Middle frontal gyrus (tissue), 1 donor: ENCODE measurements around the gene MASP1.

ENCODE experiments used
- DNase-seq: peaks from one replicate; pipeline ENCODE4 v3.0.0-alpha.2; 2015; ENCODE audit warnings: low spot score; ENCODE audit errors: extremely low spot score

Gene MASP1

GRCh38 chr3:187295316-187296034 is 3.9 kb upstream of the MASP1 start:
- no peak for DNase-seq

GRCh38 chr3:187293516-187294430 is 2.2 kb upstream of the MASP1 start:
- no peak for DNase-seq

DNA sequence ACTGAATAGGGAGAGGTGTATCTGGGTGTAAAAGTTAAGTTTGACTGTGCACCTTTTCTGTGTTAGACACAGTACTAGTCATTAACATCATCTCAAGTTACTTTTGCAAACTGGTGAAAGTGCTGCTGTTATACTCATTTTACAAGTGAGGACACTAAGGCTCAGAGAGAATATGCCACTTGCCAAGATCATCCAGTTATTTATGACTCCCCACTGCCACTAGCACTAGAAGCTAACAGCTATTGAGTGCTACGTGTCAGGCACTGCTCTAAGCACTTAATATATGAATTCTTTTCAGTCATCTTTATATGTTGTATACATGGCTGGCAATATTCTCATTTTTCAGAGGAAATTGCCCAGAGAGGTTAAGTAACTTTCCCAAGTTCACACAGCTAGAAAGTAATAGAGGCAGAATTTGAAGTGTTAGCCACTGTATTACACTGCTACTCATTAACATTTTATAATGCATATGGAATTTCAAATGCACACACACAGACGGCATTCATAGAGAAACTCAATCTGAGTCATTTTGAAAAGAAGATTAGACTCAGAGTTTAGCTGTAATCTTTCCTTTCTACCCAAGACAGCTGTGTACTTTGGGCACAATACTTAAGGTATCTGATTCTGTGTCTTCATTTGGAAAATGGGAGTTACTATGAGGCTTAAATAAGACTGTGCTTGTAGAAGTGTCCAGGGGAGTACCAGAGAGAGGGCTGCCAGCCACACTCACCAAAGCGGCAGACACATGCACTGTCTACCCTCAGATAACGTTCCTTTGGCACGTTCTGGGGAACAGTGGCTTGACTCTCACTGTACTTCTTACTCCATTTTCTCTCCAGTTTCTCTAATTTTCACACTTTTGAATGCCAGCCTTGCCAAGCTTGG is 1.3 kb upstream of the MASP1 start:
- DNase-seq: no peak

DNA sequence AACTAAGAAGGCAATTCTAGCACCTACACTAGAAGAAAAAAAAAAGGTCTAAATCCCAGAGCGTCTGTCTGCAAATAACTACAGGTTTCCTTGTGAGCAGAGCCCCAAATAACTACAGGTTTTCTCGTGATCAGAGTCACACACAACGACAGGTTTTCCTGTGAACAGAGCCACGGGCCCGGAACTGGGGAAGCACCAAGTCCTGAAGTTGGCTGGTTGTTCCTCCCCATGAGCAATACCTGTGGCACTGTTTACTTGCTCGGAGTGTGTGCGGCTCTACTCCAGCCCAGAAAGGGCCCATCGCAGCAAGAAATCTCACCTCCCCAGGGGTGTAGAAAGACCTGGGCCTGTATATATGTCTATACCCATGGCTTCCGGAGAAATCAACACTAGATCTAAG is 644 bp upstream of the MASP1 start:
- no peak for DNase-seq

DNA sequence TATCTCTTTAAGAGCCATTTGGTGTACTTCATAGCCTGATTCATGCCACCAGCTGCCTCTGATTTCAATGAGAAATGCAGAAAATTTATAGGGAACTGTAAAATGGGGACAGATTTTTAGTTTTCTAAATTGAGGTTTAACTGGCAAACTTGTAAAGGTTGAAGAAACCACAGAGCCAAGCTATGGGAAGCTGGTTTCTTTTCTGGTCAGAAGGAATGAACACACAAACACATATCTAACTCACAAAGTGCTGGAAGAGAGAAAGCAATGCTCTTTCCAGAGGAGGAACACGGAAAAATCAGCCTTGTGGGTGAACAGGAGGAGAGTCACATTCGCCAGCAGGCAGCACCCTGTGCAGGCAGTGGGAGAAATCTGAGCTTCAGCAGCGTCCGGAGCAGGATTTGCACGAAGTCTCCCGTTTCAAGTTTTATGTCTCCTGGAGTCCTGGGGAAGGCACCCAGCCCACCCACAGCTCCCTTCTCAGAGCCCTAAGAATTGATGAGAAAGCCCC is 481 bp downstream of the MASP1 start:
- no peak for DNase-seq

DNA sequence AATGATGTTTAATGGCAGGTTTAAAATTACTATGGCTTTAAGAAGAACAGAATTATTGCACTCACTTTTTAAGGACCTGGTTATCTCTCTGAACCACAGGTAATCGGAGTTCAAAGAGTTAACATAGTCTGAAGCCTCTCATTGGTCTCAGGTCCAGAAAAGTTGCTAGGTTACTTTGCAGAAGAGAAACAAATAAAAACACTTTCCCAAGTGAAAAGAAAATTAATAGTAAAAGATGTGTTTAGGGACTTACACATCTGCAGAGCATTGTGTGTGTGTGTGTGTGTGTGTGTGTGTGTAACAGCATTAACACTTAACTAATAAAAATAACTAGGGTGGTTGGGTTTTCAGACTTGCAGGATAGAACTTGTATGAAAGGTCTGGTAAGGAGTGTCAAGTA is 1.0 kb downstream of the MASP1 start:
- DNase-seq: no peak

DNA sequence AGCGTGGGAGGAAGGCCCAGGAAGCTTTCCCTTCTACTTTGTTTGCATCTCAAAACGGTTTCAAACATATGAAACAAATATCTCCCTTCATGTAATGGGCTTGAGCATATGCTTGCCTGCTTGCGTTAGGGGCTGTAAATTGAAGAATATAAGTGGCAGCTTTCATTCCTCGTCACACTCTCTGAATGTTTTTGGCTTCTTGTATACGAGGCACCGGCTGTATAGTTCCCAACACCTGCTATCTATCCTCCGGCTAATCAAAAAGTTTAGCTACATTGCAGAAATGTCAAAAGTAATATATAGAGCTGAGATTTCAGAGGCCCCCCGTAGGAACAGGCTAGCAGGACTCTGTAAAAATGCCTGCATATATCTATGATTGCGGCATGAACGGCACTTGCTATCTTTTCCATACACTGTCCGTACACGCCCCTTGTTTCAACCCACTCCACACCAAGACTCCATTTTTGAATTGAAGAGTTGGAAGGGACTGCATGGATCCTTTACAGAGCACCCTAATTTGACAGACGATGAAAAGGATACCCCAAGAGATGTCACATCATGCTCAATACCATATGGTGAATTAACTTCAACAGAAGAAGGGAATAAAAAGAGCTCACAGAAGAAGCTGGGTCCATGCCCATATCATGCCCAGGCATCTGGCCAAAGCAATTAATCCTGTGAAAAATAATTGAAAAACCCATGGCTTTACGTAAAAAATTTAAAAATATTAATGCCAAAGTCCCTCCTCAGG is 2.5 kb downstream of the MASP1 start:
- DNase-seq: no peak

GRCh38 chr3:187288131-187288854 is 3.2 kb downstream of the MASP1 start:
- DNase-seq: no peak

DNA sequence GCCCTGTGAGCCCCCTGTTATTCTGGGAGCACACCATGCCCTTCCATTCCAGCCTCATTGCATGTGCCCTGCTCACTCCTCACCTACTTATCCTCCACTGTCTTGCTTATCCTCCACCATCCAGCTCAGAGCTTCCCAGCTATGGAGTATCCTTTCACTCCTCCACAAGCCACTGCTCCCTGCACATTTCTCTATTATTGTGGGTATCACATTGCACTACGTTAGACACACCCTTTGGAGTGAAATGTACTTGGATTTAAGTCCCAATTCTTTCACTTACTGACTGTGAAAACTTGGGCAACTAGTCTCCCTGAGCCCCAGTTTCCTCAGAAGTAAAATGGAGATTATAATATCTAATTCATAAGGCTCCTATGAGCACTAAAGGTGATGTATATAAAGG is 4.3 kb downstream of the MASP1 start:
- DNase-seq: no peak

DNA sequence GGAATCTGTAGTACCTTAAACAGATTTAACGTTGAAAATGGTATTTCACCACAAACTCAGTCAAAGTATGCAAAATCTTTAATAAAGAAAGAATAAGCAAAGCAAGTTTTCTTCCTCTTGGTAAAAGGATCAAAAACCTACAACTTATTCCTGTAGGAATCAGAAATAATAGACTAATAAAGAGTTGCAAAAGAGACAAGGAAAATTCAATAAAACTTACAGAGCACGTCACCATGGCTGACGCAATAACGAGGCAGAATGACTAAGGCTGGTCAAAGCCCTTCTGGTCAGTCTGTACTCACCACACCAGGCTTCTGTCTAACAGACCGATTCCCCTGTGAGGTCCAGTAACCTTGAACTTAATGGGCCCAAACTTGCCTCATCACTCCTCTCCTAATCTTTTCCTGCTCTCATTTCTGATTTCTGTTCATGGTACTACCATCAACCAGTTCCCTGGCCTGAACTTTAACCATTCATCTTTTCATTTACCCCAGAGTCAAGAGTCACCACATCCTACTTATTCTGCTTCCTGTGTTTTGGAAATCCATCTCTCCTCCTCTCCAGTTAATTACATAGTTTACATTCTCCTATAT is 5.0 kb downstream of the MASP1 start:
- DNase-seq: no peak

DNA sequence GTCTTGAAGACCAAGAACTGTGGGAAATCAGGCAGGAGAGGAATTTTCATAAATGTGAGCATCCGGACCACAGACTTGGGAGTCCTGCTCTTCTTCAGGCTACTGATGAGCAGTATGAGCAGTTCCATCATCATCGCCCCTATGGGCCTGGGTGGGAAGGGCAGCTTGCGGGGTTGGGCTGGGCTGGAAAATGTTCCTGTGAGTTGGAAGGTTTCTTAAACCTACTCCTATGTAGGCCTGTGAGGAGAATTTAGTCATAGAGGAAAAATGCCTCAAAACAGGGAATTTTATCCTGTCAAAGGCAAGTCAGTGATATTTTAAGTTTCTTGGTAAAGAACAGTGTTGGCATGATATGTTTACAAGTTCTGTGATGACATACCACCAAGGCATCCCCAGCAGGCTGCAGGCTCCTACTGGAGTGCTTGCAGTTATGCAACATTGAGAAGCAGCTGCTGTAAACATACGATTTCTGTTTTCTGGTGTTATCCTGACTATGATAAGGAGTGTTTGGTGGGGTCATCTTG is 10.3 kb downstream of the MASP1 start:
- no peak for DNase-seq

DNA sequence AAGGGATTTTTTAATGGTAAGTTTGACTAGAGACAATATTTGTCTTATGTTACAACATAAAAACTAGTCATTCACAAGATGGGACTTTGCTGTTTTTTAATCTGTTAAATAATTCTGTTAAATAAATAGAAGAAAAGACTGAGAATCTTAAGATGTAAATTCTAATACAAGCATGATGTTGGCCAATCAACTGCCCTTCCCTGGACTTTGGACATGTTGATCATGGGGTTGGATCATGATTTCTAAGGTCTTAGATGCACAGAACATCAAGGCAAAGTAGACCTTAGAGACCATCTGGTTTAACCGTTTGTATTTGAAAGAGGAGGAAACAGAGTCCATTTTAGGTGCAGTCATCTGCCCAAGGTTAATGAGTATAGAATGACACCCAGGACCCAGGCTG is 10.9 kb downstream of the MASP1 start:
- no peak for DNase-seq

DNA sequence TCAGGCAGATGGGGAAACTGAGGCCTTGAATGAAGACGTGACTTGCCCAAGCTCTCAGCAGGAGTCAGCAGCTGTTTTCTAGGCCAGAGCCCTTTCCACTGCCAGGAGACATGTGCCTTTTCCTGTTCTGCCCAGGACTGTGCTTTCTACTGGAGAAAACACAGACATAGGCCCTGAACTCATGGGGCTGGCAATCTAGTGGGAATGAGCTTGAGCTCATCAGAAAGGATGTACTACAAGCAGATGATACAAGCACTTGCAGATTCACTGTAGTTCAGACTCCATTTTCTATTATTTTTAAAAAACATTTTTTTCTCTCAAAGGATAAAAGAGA is 14.4 kb downstream of the MASP1 start:
- no peak for DNase-seq

GRCh38 chr3:187276397-187277128 is 15.0 kb downstream of the MASP1 start:
- no peak for DNase-seq

GRCh38 chr3:187274977-187275338 is 16.6 kb downstream of the MASP1 start:
- no peak for DNase-seq

DNA sequence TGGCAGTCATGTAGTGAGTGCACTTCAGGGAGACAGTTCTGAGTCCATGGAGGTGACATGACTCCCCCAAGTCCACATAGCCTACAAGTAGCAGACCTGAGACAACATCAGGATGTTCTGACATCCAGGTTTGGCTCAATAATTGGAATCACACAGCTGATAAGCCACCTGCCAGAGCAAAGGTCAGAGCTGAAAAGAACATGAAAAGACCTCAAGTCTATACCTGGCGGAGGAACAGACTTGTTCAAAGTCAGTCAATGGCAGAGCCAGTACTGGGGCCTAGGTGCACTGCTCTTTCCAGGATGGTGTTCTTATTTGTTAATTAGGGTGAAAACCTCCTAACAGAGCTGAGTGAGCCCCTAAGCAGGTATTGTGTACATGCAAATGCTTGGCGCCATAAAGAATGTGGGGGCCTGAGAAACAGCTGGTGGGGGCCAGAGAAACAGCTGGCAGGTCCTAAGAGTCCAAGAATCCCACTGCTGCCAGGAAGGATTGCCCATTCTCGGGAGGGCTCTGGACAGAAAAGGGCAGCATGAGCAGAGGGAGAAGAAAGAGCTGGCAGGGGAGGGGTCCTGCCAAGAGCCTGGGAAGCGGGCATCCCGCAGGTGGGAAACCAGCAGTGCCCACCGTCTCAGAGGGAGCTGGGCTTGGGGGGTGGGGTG is 17.1 kb downstream of the MASP1 start:
- DNase-seq: no peak

DNA sequence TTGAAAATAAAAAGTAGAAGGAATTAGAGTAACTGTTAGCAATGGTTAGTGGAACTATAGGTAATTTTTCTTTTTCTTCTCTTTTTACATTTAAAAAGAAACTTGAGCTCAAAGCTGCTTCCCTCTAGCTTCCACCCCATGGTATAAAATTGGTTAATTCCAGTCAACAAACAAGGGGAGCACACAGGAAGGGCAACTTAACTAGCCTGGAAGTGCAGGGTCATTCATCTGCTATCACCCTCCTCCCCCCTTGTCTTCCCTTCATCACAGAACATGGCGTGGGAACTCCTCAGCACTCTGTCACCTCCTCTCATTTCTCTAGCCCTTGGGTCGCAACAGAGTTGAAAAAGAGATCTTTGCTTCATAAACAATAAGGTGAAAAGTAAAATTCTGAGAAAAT is 20.0 kb downstream of the MASP1 start:
- no peak for DNase-seq

GRCh38 chr3:187269486-187269885 is 22.1 kb downstream of the MASP1 start:
- DNase-seq: no peak
